H1 (cell line): ENCODE data around the gene MMP25. TPM values are rescaled to one million over a fixed set of nuclear protein-coding genes. Genes with fewer than 3 reads are reported as not detected.

ENCODE experiments used
- CTCF ChIP-seq, 3 experiments: IDR thresholded peaks; 1 replicate in 2 of 3; 2 replicates in 1 of 3; pipeline versions ENCODE4 v1.5.1 to v1.6.1; 2011; ENCODE audit warnings: low read length in 3 of 3, mild to moderate bottlenecking in 3 of 3, inconsistent platforms in 2 of 3, low read depth in 1 of 3, moderate library complexity in 1 of 3; ENCODE audit not compliant: insufficient read depth in 1 of 3; ENCODE audit errors: control extremely low read depth in 1 of 3
- polyA plus RNA-seq, 7 experiments: library from polyadenylated mRNA; depleted of rRNA in 3 of 7; stranded (reverse) in 5 of 7; unstranded in 2 of 7; fragments of >200 nt in 5 of 7; fragments of 200-250 nt in 2 of 7; gene quantifications; 1 replicate in 5 of 7; 2 replicates in 1 of 7; 4 replicates in 1 of 7; pipeline versions ENCODE4 v1.2.1 to v1.2.3, GENCODE V29; 2011 to 2013; ENCODE audit warnings: missing spikeins in 2 of 7, mixed read lengths in 2 of 7
- total RNA-seq: library from RNA; stranded (reverse); fragmentation: NEBNext Ultra II Directional; extraction: Animal tissue kit (Norgen Biotek cat#: 25700); gene quantifications from 2 replicates; pipeline ENCODE4 v1.2.1, GENCODE V29; 2021

MMP25 gene
- total and polyA plus RNA-seq, 2 of the 8 experiments (the other 6 are each of a cell fraction or from before 2014, with no cell fraction given) = 7.7 to 26.7 TPM

GRCh38 chr16:3030222-3031212 is 15.8 kb upstream of the MMP25 start (continued):
- TF ChIP-seq CTCF (IDR thresholded peaks at IDR 0.05; ENCODE audit: control extremely low read depth in 1 of 3, insufficient read depth in 1 of 3, low read depth in 1 of 3, low read length in 3 of 3) = no peak
